Gastroesophageal sphincter (tissue), 3 donors: ENCODE data around the gene HLA-DMB.

Experiments
- EP300 ChIP-seq: sonication (generic); formaldehyde crosslinking; IDR thresholded peaks from one replicate; pipeline ENCODE4 v1.6.1; 2017; ENCODE audit warnings: antibody characterized with exemption, mild to moderate bottlenecking
- POLR2A ChIP-seq, 2 donors: fragments of 450-650 bp; IDR thresholded peaks; one replicate each; pipeline ENCODE4 v1.6.1; 2017; ENCODE audit warnings: antibody characterized with exemption in 2 of 2, mild to moderate bottlenecking in 2 of 2, moderate library complexity in 1 of 2
- POLR2AphosphoS5 ChIP-seq: sonication (generic); formaldehyde crosslinking; IDR thresholded peaks from one replicate; pipeline ENCODE4 v1.6.1; 2017; ENCODE audit warnings: antibody characterized with exemption
- TF ChIP-seq, protein P1 (sequence below), 4 experiments: fragments of 200-600 bp in 2 of 4; fragments of 450-650 bp in 2 of 4; sonication (generic) in 1 of 4; IDR thresholded peaks; one replicate each; pipeline ENCODE4 v1.5.1; 2017 to 2019; ENCODE audit warnings: antibody characterized with exemption in 4 of 4, mild to moderate bottlenecking in 2 of 4, moderate library complexity in 2 of 4

- TF ChIP-seq, protein P1, sequence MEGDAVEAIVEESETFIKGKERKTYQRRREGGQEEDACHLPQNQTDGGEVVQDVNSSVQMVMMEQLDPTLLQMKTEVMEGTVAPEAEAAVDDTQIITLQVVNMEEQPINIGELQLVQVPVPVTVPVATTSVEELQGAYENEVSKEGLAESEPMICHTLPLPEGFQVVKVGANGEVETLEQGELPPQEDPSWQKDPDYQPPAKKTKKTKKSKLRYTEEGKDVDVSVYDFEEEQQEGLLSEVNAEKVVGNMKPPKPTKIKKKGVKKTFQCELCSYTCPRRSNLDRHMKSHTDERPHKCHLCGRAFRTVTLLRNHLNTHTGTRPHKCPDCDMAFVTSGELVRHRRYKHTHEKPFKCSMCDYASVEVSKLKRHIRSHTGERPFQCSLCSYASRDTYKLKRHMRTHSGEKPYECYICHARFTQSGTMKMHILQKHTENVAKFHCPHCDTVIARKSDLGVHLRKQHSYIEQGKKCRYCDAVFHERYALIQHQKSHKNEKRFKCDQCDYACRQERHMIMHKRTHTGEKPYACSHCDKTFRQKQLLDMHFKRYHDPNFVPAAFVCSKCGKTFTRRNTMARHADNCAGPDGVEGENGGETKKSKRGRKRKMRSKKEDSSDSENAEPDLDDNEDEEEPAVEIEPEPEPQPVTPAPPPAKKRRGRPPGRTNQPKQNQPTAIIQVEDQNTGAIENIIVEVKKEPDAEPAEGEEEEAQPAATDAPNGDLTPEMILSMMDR (IDR thresholded peaks at IDR 0.05), result no peak
- TF ChIP-seq EP300 (no peak), POLR2A (IDR thresholded peaks at IDR 0.05) (no peak), POLR2AphosphoS5 (no peak)
Measured at GRCh38 chr6:32887616-32888015, 53.2 kb downstream of the HLA-DMB start.
